HepG2 (cell line): Measurements from ENCODE around the gene MOAP1. TPM values are rescaled to one million over a fixed set of nuclear protein-coding genes. Genes with fewer than 3 reads are reported as not detected.

Experiments
- FOXC1 ChIP-seq: sonication (generic); formaldehyde crosslinking; IDR thresholded peaks from 2 replicates; pipeline ENCODE4 v1.8.0; 2022; ENCODE audit warnings: mild to moderate bottlenecking, missing genetic modification reagents, borderline replicate concordance
- GLI4 ChIP-seq: sonication (generic); formaldehyde crosslinking; IDR thresholded peaks from 2 replicates; pipeline ENCODE4 v1.5.1; 2020; ENCODE audit warnings: missing genetic modification reagents, mild to moderate bottlenecking, moderate library complexity, borderline replicate concordance
- IRF2 ChIP-seq: IDR thresholded peaks from 2 replicates; pipeline ENCODE4 v1.6.1; 2018; ENCODE audit warnings: missing genetic modification reagents, missing compliant biosample characterization
- PHF21A ChIP-seq: sonication (generic); formaldehyde crosslinking; IDR thresholded peaks from 2 replicates; pipeline ENCODE4 v1.5.0; 2020; ENCODE audit warnings: mild to moderate bottlenecking, missing genetic modification reagents
- ZEB1 ChIP-seq: IDR thresholded peaks from 2 replicates; pipeline ENCODE4 v1.6.1; 2012; ENCODE audit warnings: mild to moderate bottlenecking, low read depth, inconsistent platforms; ENCODE audit not compliant: insufficient replicate concordance
- ZNF44 ChIP-seq: sonication (generic); formaldehyde crosslinking; IDR thresholded peaks from 2 replicates; pipeline ENCODE4 v1.5.1; 2020; ENCODE audit warnings: mild to moderate bottlenecking, missing genetic modification reagents
- ZNF501 ChIP-seq: sonication (generic); formaldehyde crosslinking; IDR thresholded peaks from 2 replicates; pipeline ENCODE4 v1.5.1; 2020; ENCODE audit warnings: mild to moderate bottlenecking, moderate library complexity, missing genetic modification reagents
- ZNF777 ChIP-seq: sonication (generic); formaldehyde crosslinking; IDR thresholded peaks from 2 replicates; pipeline ENCODE4 v1.4.0; 2020; ENCODE audit warnings: missing genetic modification reagents
- polyA plus RNA-seq, 8 experiments: library from polyadenylated mRNA; depleted of rRNA in 3 of 8; stranded (reverse) in 7 of 8; unstranded in 1 of 8; fragments of >200 nt; fragmentation: Illumina TruSeq in 4 of 8; extraction: Trizol in 4 of 8; gene quantifications; 2 replicates each; pipeline versions ENCODE4 v1.2.1 to v1.2.3, GENCODE V29; 2011 to 2016; ENCODE audit warnings: low read depth in 4 of 8, missing spikeins in 1 of 8, mixed read lengths in 1 of 8; ENCODE audit not compliant: insufficient read depth in 1 of 8
- total RNA-seq, 5 experiments: library from RNA; depleted of rRNA; stranded (reverse); fragments of >200 nt; fragmentation: Illumina TruSeq; extraction: Trizol; gene quantifications; 2 replicates each; pipeline ENCODE4 v1.2.3, GENCODE V29; 2016; ENCODE audit warnings: low read depth in 1 of 5
- TF ChIP-seq, protein P1 (sequence below): sonication (generic); formaldehyde crosslinking; IDR thresholded peaks from 2 replicates; pipeline ENCODE4 v1.4.0; 2020; ENCODE audit warnings: missing genetic modification reagents, borderline replicate concordance
- TF ChIP-seq, protein P2 (sequence below): sonication (generic); formaldehyde crosslinking; IDR thresholded peaks from 2 replicates; pipeline ENCODE4 v1.5.0; 2020; ENCODE audit warnings: mild to moderate bottlenecking, missing genetic modification reagents
- TF ChIP-seq, protein P3 (sequence below): sonication (generic); formaldehyde crosslinking; IDR thresholded peaks from 2 replicates; pipeline ENCODE4 v1.4.0; 2020; ENCODE audit warnings: missing genetic modification reagents
- TF ChIP-seq, protein P4 (sequence below): sonication (generic); formaldehyde crosslinking; IDR thresholded peaks from 2 replicates; pipeline ENCODE4 v1.5.0; 2020; ENCODE audit warnings: mild to moderate bottlenecking, missing genetic modification reagents, borderline replicate concordance
- TF ChIP-seq, protein P5 (sequence below): sonication (generic); formaldehyde crosslinking; IDR thresholded peaks from 2 replicates; pipeline ENCODE4 v1.4.0; 2020; ENCODE audit warnings: mild to moderate bottlenecking, missing genetic modification reagents
- TF ChIP-seq, protein P6 (sequence below): IDR thresholded peaks from 2 replicates; pipeline ENCODE4 v1.6.1; 2016; ENCODE audit warnings: missing biosample characterization, missing genetic modification reagents, low read depth
- TF ChIP-seq, protein P7 (sequence below): sonication (generic); formaldehyde crosslinking; IDR thresholded peaks from 2 replicates; pipeline ENCODE4 v1.4.0; 2020; ENCODE audit warnings: missing genetic modification reagents, mild to moderate bottlenecking, borderline replicate concordance

MOAP1 gene
- total and polyA plus RNA-seq, 2 of the 13 experiments (the other 11 are each of a cell fraction or from before 2014, with no cell fraction given), result 14.6 to 47.0 TPM

DNA sequence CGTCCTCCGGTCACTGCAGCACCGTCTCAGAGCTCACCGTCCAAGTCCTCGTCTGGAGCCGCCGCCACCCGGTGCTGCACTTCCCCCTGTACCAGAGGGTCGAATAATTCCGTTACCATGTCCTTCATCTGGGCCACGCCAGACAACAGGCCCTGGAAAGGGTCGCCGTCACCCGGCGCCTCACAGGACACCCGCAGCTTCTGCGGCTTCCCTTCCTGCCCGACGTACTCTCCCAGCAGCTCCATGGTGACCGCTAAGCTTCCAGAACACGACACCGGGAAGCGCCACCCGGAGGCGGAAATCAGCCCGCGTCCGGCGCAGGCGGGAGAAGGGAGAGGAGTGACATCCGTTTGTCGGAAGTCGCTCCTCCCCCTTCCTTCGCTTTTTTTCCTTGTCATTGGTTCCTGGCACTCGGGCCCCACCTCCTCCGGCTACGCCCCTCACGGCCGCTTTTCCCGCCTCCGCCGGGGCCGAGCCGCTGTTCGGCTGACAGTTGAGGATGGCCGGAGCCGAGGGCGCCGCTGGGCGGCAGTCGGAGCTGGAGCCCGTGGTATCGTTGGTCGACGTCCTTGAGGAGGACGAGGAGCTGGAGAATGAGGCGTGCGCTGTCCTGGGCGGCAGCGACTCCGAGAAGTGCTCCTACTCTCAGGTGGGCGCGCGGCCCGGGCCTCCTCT lies 22.2 kb upstream of the MOAP1 start, which contains the start of the genes GON7 and UBR7 (continued):
- TF ChIP-seq, protein P1, sequence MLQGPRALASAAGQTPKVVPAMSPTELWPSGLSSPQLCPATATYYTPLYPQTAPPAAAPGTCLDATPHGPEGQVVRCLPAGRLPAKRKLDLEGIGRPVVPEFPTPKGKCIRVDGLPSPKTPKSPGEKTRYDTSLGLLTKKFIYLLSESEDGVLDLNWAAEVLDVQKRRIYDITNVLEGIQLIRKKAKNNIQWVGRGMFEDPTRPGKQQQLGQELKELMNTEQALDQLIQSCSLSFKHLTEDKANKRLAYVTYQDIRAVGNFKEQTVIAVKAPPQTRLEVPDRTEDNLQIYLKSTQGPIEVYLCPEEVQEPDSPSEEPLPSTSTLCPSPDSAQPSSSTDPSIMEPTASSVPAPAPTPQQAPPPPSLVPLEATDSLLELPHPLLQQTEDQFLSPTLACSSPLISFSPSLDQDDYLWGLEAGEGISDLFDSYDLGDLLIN (CRISPR knock-in tag), result no peak
- TF ChIP-seq ZNF777 (CRISPR knock-in tag), result peak; percentile 100
- 0 out of 2 replicates have a peak, but pooled peaks have one; percentile 58 for TF ChIP-seq ZNF501 (CRISPR knock-in tag)
- TF ChIP-seq, protein P2, sequence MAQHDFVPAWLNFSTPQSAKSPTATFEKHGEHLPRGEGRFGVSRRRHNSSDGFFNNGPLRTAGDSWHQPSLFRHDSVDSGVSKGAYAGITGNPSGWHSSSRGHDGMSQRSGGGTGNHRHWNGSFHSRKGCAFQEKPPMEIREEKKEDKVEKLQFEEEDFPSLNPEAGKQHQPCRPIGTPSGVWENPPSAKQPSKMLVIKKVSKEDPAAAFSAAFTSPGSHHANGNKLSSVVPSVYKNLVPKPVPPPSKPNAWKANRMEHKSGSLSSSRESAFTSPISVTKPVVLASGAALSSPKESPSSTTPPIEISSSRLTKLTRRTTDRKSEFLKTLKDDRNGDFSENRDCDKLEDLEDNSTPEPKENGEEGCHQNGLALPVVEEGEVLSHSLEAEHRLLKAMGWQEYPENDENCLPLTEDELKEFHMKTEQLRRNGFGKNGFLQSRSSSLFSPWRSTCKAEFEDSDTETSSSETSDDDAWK (CRISPR knock-in tag), result no peak
- TF ChIP-seq ZEB1, result no peak
- TF ChIP-seq, protein P3, sequence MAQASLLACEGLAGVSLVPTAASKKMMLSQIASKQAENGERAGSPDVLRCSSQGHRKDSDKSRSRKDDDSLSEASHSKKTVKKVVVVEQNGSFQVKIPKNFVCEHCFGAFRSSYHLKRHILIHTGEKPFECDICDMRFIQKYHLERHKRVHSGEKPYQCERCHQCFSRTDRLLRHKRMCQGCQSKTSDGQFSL (CRISPR knock-in tag), result 0 out of 2 replicates have a peak, but pooled peaks have one; percentile 2
- TF ChIP-seq, protein P4, sequence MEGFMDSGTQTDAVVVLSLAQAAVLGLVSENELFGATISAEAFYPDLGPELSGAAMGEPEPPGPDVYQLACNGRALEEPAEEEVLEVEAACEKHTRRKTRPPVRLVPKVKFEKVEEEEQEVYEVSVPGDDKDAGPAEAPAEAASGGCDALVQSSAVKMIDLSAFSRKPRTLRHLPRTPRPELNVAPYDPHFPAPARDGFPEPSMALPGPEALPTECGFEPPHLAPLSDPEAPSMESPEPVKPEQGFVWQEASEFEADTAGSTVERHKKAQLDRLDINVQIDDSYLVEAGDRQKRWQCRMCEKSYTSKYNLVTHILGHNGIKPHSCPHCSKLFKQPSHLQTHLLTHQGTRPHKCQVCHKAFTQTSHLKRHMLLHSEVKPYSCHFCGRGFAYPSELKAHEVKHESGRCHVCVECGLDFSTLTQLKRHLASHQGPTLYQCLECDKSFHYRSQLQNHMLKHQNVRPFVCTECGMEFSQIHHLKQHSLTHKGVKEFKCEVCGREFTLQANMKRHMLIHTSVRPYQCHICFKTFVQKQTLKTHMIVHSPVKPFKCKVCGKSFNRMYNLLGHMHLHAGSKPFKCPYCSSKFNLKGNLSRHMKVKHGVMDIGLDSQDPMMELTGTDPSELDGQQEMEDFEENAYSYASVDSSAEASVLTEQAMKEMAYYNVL (CRISPR knock-in tag), result peak; percentile 45; the same call in 1 of the 2 replicates
- TF ChIP-seq, protein P5, sequence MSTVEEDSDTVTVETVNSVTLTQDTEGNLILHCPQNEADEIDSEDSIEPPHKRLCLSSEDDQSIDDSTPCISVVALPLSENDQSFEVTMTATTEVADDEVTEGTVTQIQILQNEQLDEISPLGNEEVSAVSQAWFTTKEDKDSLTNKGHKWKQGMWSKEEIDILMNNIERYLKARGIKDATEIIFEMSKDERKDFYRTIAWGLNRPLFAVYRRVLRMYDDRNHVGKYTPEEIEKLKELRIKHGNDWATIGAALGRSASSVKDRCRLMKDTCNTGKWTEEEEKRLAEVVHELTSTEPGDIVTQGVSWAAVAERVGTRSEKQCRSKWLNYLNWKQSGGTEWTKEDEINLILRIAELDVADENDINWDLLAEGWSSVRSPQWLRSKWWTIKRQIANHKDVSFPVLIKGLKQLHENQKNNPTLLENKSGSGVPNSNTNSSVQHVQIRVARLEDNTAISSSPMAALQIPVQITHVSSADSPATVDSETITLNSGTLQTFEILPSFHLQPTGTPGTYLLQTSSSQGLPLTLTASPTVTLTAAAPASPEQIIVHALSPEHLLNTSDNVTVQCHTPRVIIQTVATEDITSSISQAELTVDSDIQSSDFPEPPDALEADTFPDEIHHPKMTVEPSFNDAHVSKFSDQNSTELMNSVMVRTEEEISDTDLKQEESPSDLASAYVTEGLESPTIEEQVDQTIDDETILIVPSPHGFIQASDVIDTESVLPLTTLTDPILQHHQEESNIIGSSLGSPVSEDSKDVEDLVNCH (CRISPR knock-in tag), result 0 out of 2 replicates have a peak, but pooled peaks have one; percentile 58
- peak; percentile 67 for TF ChIP-seq IRF2 (CRISPR knock-in tag)
- peak; percentile 60; the same call in 1 of the 2 replicates for TF ChIP-seq GLI4 (CRISPR knock-in tag)
- TF ChIP-seq PHF21A (CRISPR knock-in tag), result peak; percentile 13
- TF ChIP-seq, protein P6, sequence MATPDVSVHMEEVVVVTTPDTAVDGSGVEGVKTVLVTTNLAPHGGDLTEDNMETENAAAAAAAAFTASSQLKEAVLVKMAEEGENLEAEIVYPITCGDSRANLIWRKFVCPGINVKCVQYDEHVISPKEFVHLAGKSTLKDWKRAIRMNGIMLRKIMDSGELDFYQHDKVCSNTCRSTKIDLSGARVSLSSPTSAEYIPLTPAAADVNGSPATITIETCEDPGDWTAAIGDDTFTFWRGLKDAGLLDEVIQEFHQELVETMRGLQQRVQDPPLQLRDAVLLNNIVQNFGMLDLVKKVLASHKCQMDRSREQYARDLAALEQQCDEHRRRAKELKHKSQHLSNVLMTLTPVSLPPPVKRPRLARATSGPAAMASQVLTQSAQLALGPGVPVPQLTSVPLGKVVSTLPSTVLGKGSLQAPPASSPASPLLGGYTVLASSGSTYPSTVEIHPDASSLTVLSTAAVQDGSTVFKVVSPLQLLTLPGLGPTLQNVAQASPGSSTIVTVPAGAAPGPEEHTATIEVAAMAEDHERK (CRISPR knock-in tag), result no peak
- TF ChIP-seq FOXC1 (CRISPR knock-in tag), result peak; percentile 68
- 0 out of 2 replicates have a peak, but pooled peaks have one; percentile 39 for TF ChIP-seq ZNF44 (CRISPR knock-in tag)
- TF ChIP-seq, protein P7, sequence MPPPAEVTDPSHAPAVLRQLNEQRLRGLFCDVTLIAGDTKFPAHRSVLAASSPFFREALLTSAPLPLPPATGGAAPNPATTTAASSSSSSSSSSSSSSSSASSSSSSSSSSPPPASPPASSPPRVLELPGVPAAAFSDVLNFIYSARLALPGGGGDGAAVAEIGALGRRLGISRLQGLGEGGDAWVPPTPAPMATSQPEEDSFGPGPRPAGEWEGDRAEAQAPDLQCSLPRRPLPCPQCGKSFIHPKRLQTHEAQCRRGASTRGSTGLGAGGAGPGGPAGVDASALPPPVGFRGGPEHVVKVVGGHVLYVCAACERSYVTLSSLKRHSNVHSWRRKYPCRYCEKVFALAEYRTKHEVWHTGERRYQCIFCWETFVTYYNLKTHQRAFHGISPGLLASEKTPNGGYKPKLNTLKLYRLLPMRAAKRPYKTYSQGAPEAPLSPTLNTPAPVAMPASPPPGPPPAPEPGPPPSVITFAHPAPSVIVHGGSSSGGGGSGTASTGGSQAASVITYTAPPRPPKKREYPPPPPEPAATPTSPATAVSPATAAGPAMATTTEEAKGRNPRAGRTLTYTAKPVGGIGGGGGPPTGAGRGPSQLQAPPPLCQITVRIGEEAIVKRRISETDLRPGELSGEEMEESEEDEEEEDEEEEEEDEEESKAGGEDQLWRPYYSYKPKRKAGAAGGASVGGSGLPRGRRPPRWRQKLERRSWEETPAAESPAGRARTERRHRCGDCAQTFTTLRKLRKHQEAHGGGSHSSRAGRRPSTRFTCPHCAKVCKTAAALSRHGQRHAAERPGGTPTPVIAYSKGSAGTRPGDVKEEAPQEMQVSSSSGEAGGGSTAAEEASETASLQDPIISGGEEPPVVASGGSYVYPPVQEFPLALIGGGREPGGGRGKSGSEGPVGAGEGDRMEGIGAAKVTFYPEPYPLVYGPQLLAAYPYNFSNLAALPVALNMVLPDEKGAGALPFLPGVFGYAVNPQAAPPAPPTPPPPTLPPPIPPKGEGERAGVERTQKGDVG (CRISPR knock-in tag), result peak; percentile 86; the same call in 1 of the 2 replicates
